NB4 (cell line): Measurements from ENCODE around the gene ANGPTL3.

Experiments
- CTCF ChIP-seq: IDR thresholded peaks from one replicate; pipeline ENCODE4 v1.5.1; 2012; ENCODE audit warnings: low read depth, low read length
- MAX ChIP-seq: IDR thresholded peaks from 2 replicates; pipeline ENCODE4 v1.6.1; 2011; ENCODE audit warnings: low read depth, low read length
- POLR2A ChIP-seq: IDR thresholded peaks from 2 replicates; pipeline ENCODE4 v1.6.1; 2011; ENCODE audit warnings: mild to moderate bottlenecking; ENCODE audit not compliant: insufficient read length; ENCODE audit errors: extremely low read depth

- TF ChIP-seq CTCF (no peak), POLR2A (no peak), MAX (no peak)
Measured at GRCh38 chr1:62599044-62599443, 1.7 kb downstream of the ANGPTL3 start.
